Heart left ventricle (tissue), 13 donors: Measurements from ENCODE around the gene ALK.

ENCODE experiments used
- CTCF ChIP-seq, 12 donors: fragments of 200-600 bp; sonication (generic) in 4 of 12; IDR thresholded peaks; one replicate each; pipeline versions ENCODE4 v1.5.0 to v1.8.0; 2018 to 2022; ENCODE audit warnings: antibody characterized with exemption in 12 of 12, mild to moderate bottlenecking in 5 of 12
- POLR2A ChIP-seq, 2 donors: fragments of 450-650 bp; IDR thresholded peaks; one replicate each; pipeline ENCODE4 v1.6.1; 2017; ENCODE audit warnings: antibody characterized with exemption in 2 of 2, mild to moderate bottlenecking in 2 of 2, moderate library complexity in 2 of 2
- donor health status: ischemic (EF 13 %, LVEDD 7.1; RV severe dilation, severe dysfunction).
- donor health status: DM: no; HTN: yes; CAD: no.
- donor health status: DM: no; HTN: no; CAD: no.
- donor health status: ischemic (EF 25% LVEDD 6.9; RV normal size, moderate dysfunction).
- donor health status: ischemic (EF 25% LVEDD 5.7; RV mildly dilated, moderate dysfunction).
- donor health status: ischemic (EF 35%, LVEDD 5.7; RV mildly dilated, moderate dysfunction).
- donor health status: nonischemic (EF 11% LVEDD 7.7; RV severe dilation, severe dysfunction).
- donor health status: DM: yes; HTN: yes; CAD: no.
- donor health status: PGD.
- donor health status: ischemic (EF 29% LVEDD 5.4; RV normal size, mild dysfunction).
- donor health status: nonischemic (EF 23%, LVEDD 6.1; RV moderate dilation, normal function).

DNA sequence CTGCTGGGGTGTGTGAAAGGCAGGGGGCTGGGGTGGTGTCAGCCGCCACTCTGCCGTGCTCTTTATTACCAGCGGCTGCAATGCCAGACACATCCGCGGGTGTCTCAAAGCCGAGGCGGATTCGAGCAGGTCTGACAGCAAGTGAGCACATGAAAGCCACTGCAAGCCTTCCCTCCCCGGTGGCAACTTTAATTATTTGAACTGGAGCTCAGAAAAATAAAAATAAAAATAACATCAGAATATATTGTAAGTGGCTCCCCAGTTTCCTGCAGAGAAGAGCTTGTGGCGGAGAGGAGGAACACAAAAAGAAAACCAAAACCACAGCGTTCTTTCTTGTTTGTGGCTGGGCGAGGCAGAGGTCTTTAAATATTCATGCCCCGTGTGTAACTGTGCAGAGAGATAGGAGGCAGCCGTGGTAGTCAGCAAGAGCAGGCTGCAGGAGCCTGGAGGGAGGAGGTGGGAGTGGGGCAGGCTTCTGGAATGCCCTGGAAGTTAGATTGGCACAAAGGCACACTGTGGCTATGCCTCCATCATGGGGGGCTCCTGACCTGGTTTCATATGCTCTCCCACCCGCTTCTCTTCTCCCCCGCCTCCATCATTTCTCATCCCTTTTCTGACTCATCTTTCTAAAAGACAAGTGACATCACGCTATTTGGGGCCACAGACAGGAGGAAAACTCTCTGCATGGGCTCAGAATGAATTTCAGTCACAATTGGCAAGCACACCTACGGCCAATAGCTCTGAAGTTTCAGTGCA is 606.4 kb downstream of the ALK start:
- TF ChIP-seq CTCF (IDR thresholded peaks at IDR 0.05) (no peak), POLR2A (IDR thresholded peaks at IDR 0.05) (no peak)
